Effector memory CD4-positive, alpha-beta T cell (primary cell): ENCODE data around the gene LUM.

ENCODE experiments used
- DNase-seq, 3 donors: peaks; one replicate each; pipeline ENCODE4 v3.0.0-alpha.2; 2020
- H3K27ac ChIP-seq: 2 replicates; pipeline ENCODE4 v1.7.0; 2013; ENCODE audit warnings: mild to moderate bottlenecking, low read length, moderate library complexity; ENCODE audit not compliant: insufficient read depth, poor library complexity, severe bottlenecking
- H3K27me3 ChIP-seq: replicated peaks from 2 replicates; pipeline ENCODE4 v1.7.0; 2013; ENCODE audit warnings: mild to moderate bottlenecking, low read length; ENCODE audit not compliant: insufficient read depth, control insufficient read depth, poor library complexity, severe bottlenecking
- H3K36me3 ChIP-seq: 2 replicates; pipeline ENCODE4 v1.7.0; 2013; ENCODE audit warnings: mild to moderate bottlenecking, low read length, moderate library complexity; ENCODE audit not compliant: control insufficient read depth, insufficient read depth
- H3K4me1 ChIP-seq: 2 replicates; pipeline ENCODE4 v1.7.0; 2013; ENCODE audit warnings: low read length, mild to moderate bottlenecking; ENCODE audit not compliant: control insufficient read depth, insufficient read depth, poor library complexity, severe bottlenecking
- H3K4me3 ChIP-seq: 2 replicates; pipeline ENCODE4 v1.7.0; 2013; ENCODE audit warnings: low read length, low read depth, mild to moderate bottlenecking; ENCODE audit not compliant: insufficient read depth, poor library complexity, severe bottlenecking
- H3K9me3 ChIP-seq: 2 replicates; pipeline ENCODE4 v1.7.0; 2013; ENCODE audit warnings: mild to moderate bottlenecking, low read length, moderate library complexity; ENCODE audit not compliant: control insufficient read depth
- total RNA-seq, 3 donors: gene quantifications; one replicate each; lab custom pipeline; 2026; lab: John Stamatoyannopoulos, UW

Gene LUM, protein sequence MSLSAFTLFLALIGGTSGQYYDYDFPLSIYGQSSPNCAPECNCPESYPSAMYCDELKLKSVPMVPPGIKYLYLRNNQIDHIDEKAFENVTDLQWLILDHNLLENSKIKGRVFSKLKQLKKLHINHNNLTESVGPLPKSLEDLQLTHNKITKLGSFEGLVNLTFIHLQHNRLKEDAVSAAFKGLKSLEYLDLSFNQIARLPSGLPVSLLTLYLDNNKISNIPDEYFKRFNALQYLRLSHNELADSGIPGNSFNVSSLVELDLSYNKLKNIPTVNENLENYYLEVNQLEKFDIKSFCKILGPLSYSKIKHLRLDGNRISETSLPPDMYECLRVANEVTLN
- 0 reads per million in 3 donors for total RNA-seq

- Histone ChIP-seq H3K4me1 (no peaks in the 10 kb centered on the region), H3K9me3 (no peaks in the 10 kb centered on the region), H3K36me3 (no peaks in the 10 kb centered on the region), H3K4me3 (no peak within 1 kb of the TSS), H3K27ac (no peak within 1 kb of the TSS), H3K27me3 (no peaks in the 10 kb centered on the region)
- DNase-seq = no peak
Observed at GRCh38 chr12:91111366-91112325, at the start of gene LUM. LUM (minus strand) TSS chr12:91111494; CDS start chr12:91108979, 2,515 bp downstream.

GRCh38 chr12:91161009-91161408 is 49.7 kb upstream of the LUM start:
- no peak overlapping the region for H3K27ac ChIP-seq

DNA sequence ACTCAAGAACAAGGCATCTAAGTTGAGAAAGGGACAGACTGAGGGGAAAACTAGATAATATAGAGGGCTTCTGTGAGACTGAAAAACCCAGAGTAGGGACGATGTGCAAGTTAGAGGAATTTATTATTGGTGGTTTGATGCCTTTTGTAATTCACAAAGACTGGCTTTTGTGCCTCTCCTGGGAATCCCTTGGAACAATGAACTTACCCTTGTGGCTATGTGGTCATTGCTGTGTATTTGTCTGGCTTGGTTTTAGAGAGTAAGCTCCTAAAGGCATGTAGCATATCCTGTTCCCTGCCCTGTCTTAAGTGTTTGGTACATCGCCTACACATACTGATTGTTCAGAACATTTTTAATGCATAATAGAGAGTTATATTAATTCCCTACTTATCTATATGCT is 44.7 kb upstream of the LUM start:
- Histone ChIP-seq H3K4me3 (no peak overlapping the region), H3K27ac (no peak overlapping the region), H3K4me1 (no peaks in the 10 kb centered on the region), H3K9me3 (no peaks in the 10 kb centered on the region), H3K27me3 (no peaks in the 10 kb centered on the region), H3K36me3 (no peaks in the 10 kb centered on the region)
- DNase-seq = no peak

More at GRCh38 chr12:91161009-91161408, 49.7 kb upstream of the LUM start:
- H3K27me3 ChIP-seq = no peaks in the 10 kb centered on the region
- no peak for DNase-seq
- no peaks in the 10 kb centered on the region for H3K9me3 ChIP-seq
- H3K4me3 ChIP-seq = no peak overlapping the region
- no peaks in the 10 kb centered on the region for H3K36me3 ChIP-seq
- H3K4me1 ChIP-seq = no peaks in the 10 kb centered on the region

DNA sequence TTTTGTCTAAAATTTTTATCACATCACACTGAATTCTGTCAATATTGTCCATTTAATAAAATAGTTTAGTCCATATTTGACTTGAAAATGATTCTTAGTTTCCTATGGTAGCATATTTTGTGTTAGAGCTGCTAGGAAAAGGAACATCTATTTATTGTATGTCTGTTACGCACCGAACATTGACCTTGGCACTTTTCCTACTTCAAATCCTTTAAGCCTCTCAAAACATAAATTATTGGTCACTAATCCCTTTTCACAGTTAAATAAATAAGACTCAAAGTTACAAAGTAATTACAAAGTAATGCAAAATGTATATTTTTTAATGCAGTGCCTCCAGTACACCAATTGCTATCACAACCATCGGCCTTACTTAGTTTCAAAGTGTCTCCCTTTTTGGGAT is 42.8 kb upstream of the LUM start:
- no peak for DNase-seq
- H3K27me3 ChIP-seq = no peaks in the 10 kb centered on the region
- H3K27ac ChIP-seq = no peak overlapping the region

GRCh38 chr12:91144053-91144452 is 32.8 kb upstream of the LUM start:
- H3K27me3 ChIP-seq = no peaks in the 10 kb centered on the region
- no peak for DNase-seq
- no peaks in the 10 kb centered on the region for H3K9me3 ChIP-seq
- H3K27ac ChIP-seq = no peak overlapping the region
- no peaks in the 10 kb centered on the region for H3K36me3 ChIP-seq
- H3K4me3 ChIP-seq = no peak overlapping the region
- no peaks in the 10 kb centered on the region for H3K4me1 ChIP-seq

More for the DNA sequence above, 42.8 kb upstream of the LUM start:
- Histone ChIP-seq H3K4me1 (no peaks in the 10 kb centered on the region), H3K9me3 (no peaks in the 10 kb centered on the region), H3K4me3 (no peak overlapping the region), H3K36me3 (no peaks in the 10 kb centered on the region)

- DNase-seq = no peak
- Histone ChIP-seq H3K36me3 (no peaks in the 10 kb centered on the region), H3K4me1 (no peaks in the 10 kb centered on the region), H3K27ac (no peak overlapping the region), H3K4me3 (no peak overlapping the region), H3K27me3 (no peaks in the 10 kb centered on the region), H3K9me3 (no peaks in the 10 kb centered on the region)
Observed at GRCh38 chr12:91143206-91143605, 31.9 kb upstream of the LUM start.

DNA sequence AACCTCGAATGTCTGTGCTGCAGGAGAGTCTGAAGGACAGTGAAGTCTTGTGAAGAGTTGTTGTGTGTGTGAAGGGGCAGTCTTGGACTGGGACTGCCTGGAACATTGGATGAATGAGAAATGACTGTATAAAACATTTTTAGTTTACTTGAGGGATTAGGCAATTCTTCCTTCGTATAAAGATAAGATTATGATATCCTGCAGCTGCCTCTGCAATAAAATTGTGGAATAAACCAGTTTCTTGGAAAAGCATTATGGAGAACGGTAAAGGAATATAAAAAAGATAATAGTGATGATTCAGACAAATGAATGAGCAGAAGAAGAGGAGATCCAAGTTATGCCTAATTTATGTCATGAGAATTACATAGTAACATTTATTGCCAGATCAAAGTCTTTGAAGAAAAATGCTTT is 30.9 kb upstream of the LUM start:
- no peaks in the 10 kb centered on the region for H3K4me1 ChIP-seq
- no peak for DNase-seq
- no peak overlapping the region for H3K4me3 ChIP-seq
- no peaks in the 10 kb centered on the region for H3K27me3 ChIP-seq
- H3K9me3 ChIP-seq = no peaks in the 10 kb centered on the region
- no peaks in the 10 kb centered on the region for H3K36me3 ChIP-seq
- H3K27ac ChIP-seq = no peak overlapping the region

DNA sequence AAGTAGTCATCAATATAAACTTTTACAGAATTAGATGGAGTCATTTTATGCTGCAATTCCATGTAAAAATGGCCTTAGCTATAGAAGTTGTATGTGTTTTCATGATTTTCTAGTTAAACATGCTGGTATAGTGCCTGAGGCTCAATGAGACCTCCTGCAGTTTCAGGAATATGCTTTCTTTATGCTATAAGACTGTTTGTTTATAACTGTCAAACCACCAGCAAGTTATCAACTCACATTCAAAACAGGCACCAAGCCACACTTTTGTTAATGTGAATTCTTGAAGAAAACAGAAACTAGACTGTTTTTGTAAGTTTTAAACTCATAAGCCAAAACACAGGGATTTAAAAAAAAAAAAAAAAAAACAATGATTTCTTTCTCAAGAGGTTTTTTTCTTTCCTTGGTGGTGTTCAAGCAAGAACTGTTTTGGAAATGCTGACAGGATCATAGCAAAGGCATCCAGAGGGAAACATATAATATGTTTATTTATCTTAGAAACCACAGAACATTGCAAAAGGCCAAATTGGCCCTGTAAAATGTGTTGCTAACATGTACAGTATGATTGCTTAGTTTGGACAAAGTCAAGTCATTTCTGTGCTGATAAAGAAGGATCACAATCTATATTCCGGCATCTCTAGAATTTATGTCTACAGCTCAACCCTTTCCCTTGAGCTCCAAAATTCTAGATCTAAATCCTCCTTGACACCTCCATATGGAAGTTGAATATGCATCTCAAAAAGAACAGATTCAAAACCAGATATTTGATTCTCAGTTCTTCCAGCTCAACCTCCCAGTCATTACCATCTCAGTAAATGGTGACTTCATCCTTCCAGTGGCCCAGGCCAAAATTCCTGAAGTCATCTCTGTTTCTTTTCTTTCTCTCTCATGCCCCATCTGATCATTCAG is 29.0 kb upstream of the LUM start:
- Histone ChIP-seq H3K27me3 (no peaks in the 10 kb centered on the region), H3K27ac (no peak overlapping the region), H3K36me3 (no peaks in the 10 kb centered on the region), H3K9me3 (no peaks in the 10 kb centered on the region), H3K4me1 (no peaks in the 10 kb centered on the region), H3K4me3 (no peak overlapping the region)
- DNase-seq = no peak

GRCh38 chr12:91139286-91139685 is 28.0 kb upstream of the LUM start:
- no peak overlapping the region for H3K27ac ChIP-seq
- no peak for DNase-seq
- H3K4me1 ChIP-seq = no peaks in the 10 kb centered on the region
- no peak overlapping the region for H3K4me3 ChIP-seq
- no peaks in the 10 kb centered on the region for H3K9me3 ChIP-seq
- H3K36me3 ChIP-seq = no peaks in the 10 kb centered on the region
- H3K27me3 ChIP-seq = no peaks in the 10 kb centered on the region
